ENCODE data around the gene ZNRF1.

Gene ZNRF1

DNA sequence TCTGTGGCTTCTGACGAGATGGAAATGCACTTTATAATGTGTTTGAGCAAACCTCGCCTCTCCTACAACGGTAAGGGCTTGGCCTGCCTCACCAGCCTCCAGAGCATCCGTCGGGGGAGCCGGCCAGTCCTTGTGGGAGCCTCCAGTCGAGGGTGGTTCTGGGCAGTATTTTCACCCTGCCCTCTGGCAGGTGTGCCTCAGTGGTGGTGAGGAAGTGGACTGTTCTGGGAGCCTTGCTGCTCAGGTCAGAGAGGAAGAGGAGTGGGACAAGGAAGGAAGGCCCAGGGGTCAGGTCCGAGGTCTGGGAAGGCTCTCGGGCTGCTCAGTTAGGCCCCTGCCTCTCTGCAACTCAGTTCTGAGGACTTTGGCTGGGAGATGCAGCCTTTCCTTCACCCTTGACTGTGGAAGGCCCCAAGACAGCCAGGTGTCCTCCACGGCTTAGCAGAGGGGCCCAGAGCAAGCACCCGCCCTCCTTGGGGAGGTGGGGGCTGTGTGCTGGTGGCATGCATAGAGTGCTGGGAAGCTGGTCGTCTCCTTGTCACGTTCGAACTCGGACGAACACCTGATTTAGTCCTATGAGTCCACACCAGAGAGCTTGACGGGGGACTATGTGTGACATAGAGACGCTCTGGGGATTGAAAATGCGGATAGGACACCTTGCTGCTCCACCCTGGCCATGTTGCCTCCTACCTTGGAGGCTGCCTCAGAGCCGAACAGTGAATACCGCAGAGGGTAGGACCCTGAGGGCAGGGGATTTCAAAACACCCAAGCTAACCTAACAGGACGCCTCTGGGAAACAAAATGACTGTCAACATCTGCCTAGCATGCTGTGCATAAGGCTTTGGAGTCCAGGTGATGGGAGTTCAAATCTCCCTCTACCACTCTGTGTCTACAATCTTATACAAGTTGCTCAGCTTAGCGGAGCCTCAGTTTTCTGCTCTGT is 95.0 kb downstream of the ZNRF1 start:
- H3K4me3 ChIP-seq (ENCODE audit: low read length in 2 of 2): no peak overlapping the region
- H3K36me3 ChIP-seq (ENCODE audit: control insufficient read depth in 2 of 2, insufficient read depth in 2 of 2, low read length in 2 of 2): peaks cover 0 to 4% of the 10 kb centered on the region in 2 donors
- peaks cover 13 to 20% of the 10 kb centered on the region in 2 donors for H3K4me1 ChIP-seq (ENCODE audit: control insufficient read depth in 2 of 2, insufficient read depth in 2 of 2, low read length in 2 of 2)
- H3K27me3 ChIP-seq (ENCODE audit: control insufficient read depth in 2 of 2, insufficient read depth in 2 of 2, low read length in 2 of 2): no peaks in the 10 kb centered on the region
- no peak overlapping the region for H3K9ac ChIP-seq (ENCODE audit: low read depth in 1 of 2, low read length in 2 of 2)
- no peak overlapping the region for H3K27ac ChIP-seq (ENCODE audit: low read depth in 2 of 2, low read length in 2 of 2)
- no peaks in the 10 kb centered on the region for H3K9me3 ChIP-seq (ENCODE audit: control insufficient read depth in 2 of 2, low read length in 2 of 2)

DNA sequence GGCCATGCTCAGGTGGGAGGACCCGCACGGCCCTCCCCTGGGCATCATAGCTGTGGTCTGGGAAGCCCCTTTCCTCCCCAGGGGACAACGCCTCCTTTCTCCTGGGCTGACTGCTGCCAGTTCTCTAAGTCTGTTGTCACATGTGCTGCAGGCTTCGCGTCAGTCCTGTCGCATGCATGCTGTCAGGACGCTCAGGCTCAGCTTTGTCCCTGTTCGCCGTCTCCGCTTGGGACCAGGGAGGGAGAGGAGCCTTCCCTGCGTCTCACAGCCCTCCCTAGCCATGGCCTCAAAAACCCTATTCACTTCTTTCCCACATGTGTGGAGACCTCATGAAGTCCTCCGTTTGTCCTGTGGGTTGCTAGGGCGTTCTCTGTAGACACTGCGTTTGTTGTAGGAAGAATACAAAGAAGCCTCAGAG is 96.4 kb downstream of the ZNRF1 start:
- peaks cover 0 to 4% of the 10 kb centered on the region in 2 donors for H3K36me3 ChIP-seq (ENCODE audit: control insufficient read depth in 2 of 2, insufficient read depth in 2 of 2, low read length in 2 of 2)
- no peak overlapping the region for H3K4me3 ChIP-seq (ENCODE audit: low read length in 2 of 2)
- no peaks in the 10 kb centered on the region for H3K9me3 ChIP-seq (ENCODE audit: control insufficient read depth in 2 of 2, low read length in 2 of 2)
- no peak overlapping the region for H3K9ac ChIP-seq (ENCODE audit: low read depth in 1 of 2, low read length in 2 of 2)
- H3K4me1 ChIP-seq (ENCODE audit: control insufficient read depth in 2 of 2, insufficient read depth in 2 of 2, low read length in 2 of 2): peaks cover 25 to 28% of the 10 kb centered on the region in 2 donors
- no peaks in the 10 kb centered on the region for H3K27me3 ChIP-seq (ENCODE audit: control insufficient read depth in 2 of 2, insufficient read depth in 2 of 2, low read length in 2 of 2)
- H3K27ac ChIP-seq (ENCODE audit: low read depth in 2 of 2, low read length in 2 of 2): no peak overlapping the region

DNA sequence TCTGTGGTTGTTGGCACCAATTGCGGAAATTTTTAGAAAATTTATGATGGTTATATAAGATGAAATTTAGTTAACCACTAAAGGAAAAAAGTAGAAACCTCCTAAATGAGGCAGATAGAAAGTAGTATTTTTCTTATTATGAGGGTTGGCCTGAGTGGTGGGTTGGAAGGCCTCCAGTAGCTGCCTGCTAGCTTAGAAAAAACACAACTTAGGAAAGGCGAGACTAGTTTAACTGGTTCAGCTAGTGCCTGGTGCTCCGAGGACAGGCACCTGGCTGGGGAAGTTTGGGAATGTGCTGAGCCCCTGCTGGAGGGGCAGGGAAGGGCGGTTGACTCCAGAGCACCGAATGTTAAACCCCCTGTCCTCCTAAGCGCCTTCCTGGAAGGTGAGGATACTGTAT is 97.8 kb downstream of the ZNRF1 start:
- H3K27me3 ChIP-seq (ENCODE audit: control insufficient read depth in 2 of 2, insufficient read depth in 2 of 2, low read length in 2 of 2): no peaks in the 10 kb centered on the region
- peaks cover 0 to 4% of the 10 kb centered on the region in 2 donors for H3K36me3 ChIP-seq (ENCODE audit: control insufficient read depth in 2 of 2, insufficient read depth in 2 of 2, low read length in 2 of 2)
- no peak overlapping the region for H3K27ac ChIP-seq (ENCODE audit: low read depth in 2 of 2, low read length in 2 of 2)
- no peak overlapping the region for H3K9ac ChIP-seq (ENCODE audit: low read depth in 1 of 2, low read length in 2 of 2)
- peaks cover 26 to 28% of the 10 kb centered on the region in 2 donors for H3K4me1 ChIP-seq (ENCODE audit: control insufficient read depth in 2 of 2, insufficient read depth in 2 of 2, low read length in 2 of 2)
- no peak overlapping the region for H3K4me3 ChIP-seq (ENCODE audit: low read length in 2 of 2)
- H3K9me3 ChIP-seq (ENCODE audit: control insufficient read depth in 2 of 2, low read length in 2 of 2): no peaks in the 10 kb centered on the region

GRCh38 chr16:75097191-75097761 is 98.5 kb downstream of the ZNRF1 start:
- H3K4me1 ChIP-seq (ENCODE audit: control insufficient read depth in 2 of 2, insufficient read depth in 2 of 2, low read length in 2 of 2): peaks cover 26 to 28% of the 10 kb centered on the region in 2 donors
- no peaks in the 10 kb centered on the region for H3K27me3 ChIP-seq (ENCODE audit: control insufficient read depth in 2 of 2, insufficient read depth in 2 of 2, low read length in 2 of 2)
- H3K4me3 ChIP-seq (ENCODE audit: low read length in 2 of 2): no peak overlapping the region
- H3K9me3 ChIP-seq (ENCODE audit: control insufficient read depth in 2 of 2, low read length in 2 of 2): no peaks in the 10 kb centered on the region
- no peak overlapping the region for H3K27ac ChIP-seq (ENCODE audit: low read depth in 2 of 2, low read length in 2 of 2)
- H3K36me3 ChIP-seq (ENCODE audit: control insufficient read depth in 2 of 2, insufficient read depth in 2 of 2, low read length in 2 of 2): peaks cover 0 to 4% of the 10 kb centered on the region in 2 donors
- no peak overlapping the region for H3K9ac ChIP-seq (ENCODE audit: low read depth in 1 of 2, low read length in 2 of 2)

DNA sequence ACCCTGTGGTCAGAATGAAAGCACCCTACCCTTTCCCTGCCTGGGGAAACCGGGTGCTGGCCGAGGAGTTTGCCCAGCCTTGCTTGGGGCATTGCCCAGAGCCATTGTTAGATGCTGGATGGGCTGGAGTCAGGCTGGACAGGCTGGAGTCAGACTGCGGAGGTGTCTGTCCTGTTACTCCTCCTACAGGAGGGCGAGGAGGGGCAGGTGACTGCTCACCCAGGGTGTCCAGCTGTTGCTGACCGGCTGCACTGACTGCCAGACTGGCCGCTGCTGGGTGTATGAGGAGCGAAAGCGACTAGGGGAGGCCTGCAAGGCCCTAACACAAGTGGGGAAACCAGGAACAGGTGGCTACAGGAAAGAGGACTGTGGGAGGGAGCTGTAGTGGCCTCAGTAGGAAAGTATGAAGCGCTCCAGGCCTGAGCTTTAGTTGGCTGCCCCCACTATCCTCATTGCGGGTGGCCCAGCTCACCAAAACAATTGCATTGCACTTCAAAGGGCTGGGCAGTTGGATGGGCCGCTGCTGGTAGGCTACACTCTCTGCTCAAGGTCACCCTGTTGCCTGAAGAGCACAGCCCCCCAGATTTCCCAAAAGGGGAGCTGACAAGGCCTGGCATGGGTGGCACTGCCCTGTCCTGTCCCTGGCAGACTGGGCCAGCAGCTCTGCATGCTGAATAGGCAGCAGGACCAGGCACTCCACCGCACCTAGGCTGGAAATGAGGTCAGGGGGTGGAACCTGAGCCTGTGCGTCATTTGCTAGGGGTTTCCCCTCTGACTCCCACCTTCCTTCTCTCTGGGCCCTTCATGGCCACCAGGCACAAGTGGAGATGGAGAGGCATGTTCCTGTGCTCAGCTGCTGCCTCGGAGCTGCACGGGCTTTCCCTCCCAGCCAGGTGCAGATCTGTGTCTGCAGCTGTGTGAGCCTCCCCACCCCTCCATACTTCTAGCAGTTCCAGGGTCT is 99.4 kb downstream of the ZNRF1 start:
- no peak overlapping the region for H3K9ac ChIP-seq (ENCODE audit: low read depth in 1 of 2, low read length in 2 of 2)

GRCh38 chr16:75099075-75099667 is 100.3 kb downstream of the ZNRF1 start:
- no peak overlapping the region for H3K4me3 ChIP-seq (ENCODE audit: low read length in 2 of 2)
- H3K36me3 ChIP-seq (ENCODE audit: control insufficient read depth in 2 of 2, insufficient read depth in 2 of 2, low read length in 2 of 2): peaks cover 0 to 4% of the 10 kb centered on the region in 2 donors
- H3K27me3 ChIP-seq (ENCODE audit: control insufficient read depth in 2 of 2, insufficient read depth in 2 of 2, low read length in 2 of 2): no peaks in the 10 kb centered on the region
- no peak overlapping the region for H3K9ac ChIP-seq (ENCODE audit: low read depth in 1 of 2, low read length in 2 of 2)
- H3K9me3 ChIP-seq (ENCODE audit: control insufficient read depth in 2 of 2, low read length in 2 of 2): no peaks in the 10 kb centered on the region
- H3K4me1 ChIP-seq (ENCODE audit: control insufficient read depth in 2 of 2, insufficient read depth in 2 of 2, low read length in 2 of 2): peaks cover 15 to 18% of the 10 kb centered on the region in 2 donors
- H3K27ac ChIP-seq (ENCODE audit: low read depth in 2 of 2, low read length in 2 of 2): peak overlapping the region in 1 of 2 donors; percentile 16

More for the DNA sequence above, 99.4 kb downstream of the ZNRF1 start:
- H3K27ac ChIP-seq (ENCODE audit: low read depth in 2 of 2, low read length in 2 of 2): no peak overlapping the region
- peak overlapping the region in 1 of 2 donors; percentile 10 for H3K4me3 ChIP-seq (ENCODE audit: low read length in 2 of 2)
- no peaks in the 10 kb centered on the region for H3K9me3 ChIP-seq (ENCODE audit: control insufficient read depth in 2 of 2, low read length in 2 of 2)
- peaks cover 19 to 21% of the 10 kb centered on the region in 2 donors for H3K4me1 ChIP-seq (ENCODE audit: control insufficient read depth in 2 of 2, insufficient read depth in 2 of 2, low read length in 2 of 2)
- H3K27me3 ChIP-seq (ENCODE audit: control insufficient read depth in 2 of 2, insufficient read depth in 2 of 2, low read length in 2 of 2): no peaks in the 10 kb centered on the region
- H3K36me3 ChIP-seq (ENCODE audit: control insufficient read depth in 2 of 2, insufficient read depth in 2 of 2, low read length in 2 of 2): peaks cover 0 to 4% of the 10 kb centered on the region in 2 donors

- no peaks in the 10 kb centered on the region for H3K36me3 ChIP-seq (ENCODE audit: control insufficient read depth in 2 of 2, insufficient read depth in 2 of 2, low read length in 2 of 2)
- peaks cover 18 to 20% of the 10 kb centered on the region in 2 donors for H3K4me1 ChIP-seq (ENCODE audit: control insufficient read depth in 2 of 2, insufficient read depth in 2 of 2, low read length in 2 of 2)
- H3K9ac ChIP-seq (ENCODE audit: low read depth in 1 of 2, low read length in 2 of 2): no peak overlapping the region
- no peak overlapping the region for H3K4me3 ChIP-seq (ENCODE audit: low read length in 2 of 2)
- peak overlapping the region in 1 of 2 donors; percentile 16 for H3K27ac ChIP-seq (ENCODE audit: low read depth in 2 of 2, low read length in 2 of 2)
- H3K27me3 ChIP-seq (ENCODE audit: control insufficient read depth in 2 of 2, insufficient read depth in 2 of 2, low read length in 2 of 2): no peaks in the 10 kb centered on the region
- H3K9me3 ChIP-seq (ENCODE audit: control insufficient read depth in 2 of 2, low read length in 2 of 2): no peaks in the 10 kb centered on the region
These were observed 101.1 kb downstream of the ZNRF1 start for GRCh38 chr16:75099738-75100602.

- Histone ChIP-seq H3K9me3 (ENCODE audit: control insufficient read depth in 2 of 2, low read length in 2 of 2) (no peaks in the 10 kb centered on the region), H3K4me1 (ENCODE audit: control insufficient read depth in 2 of 2, insufficient read depth in 2 of 2, low read length in 2 of 2) (peaks cover 22 to 24% of the 10 kb centered on the region in 2 donors), H3K4me3 (ENCODE audit: low read length in 2 of 2) (no peak overlapping the region), H3K27ac (ENCODE audit: low read depth in 2 of 2, low read length in 2 of 2) (no peak overlapping the region), H3K36me3 (ENCODE audit: control insufficient read depth in 2 of 2, insufficient read depth in 2 of 2, low read length in 2 of 2) (no peaks in the 10 kb centered on the region), H3K27me3 (ENCODE audit: control insufficient read depth in 2 of 2, insufficient read depth in 2 of 2, low read length in 2 of 2) (no peaks in the 10 kb centered on the region), H3K9ac (ENCODE audit: low read depth in 1 of 2, low read length in 2 of 2) (no peak overlapping the region)
These were observed 101.8 kb downstream of the ZNRF1 start for GRCh38 chr16:75100603-75100990.

DNA sequence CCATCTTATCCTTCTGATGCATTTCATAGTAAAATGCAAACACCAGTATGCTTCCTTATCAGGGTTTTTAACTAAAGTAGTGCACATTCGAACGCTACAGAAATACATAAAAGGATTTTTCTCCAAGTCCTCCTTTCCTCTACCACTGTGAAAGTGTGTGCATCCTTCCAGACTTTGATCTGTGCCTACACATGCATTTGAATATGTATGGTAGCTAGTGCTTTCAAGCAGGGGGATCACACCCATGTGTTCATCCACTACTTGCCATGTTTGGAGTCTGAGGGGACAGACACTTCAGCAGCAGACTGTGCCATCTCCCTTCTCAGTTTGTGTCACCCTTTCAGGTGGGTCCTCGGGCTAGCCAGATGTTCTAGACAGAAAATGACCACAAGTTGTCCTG is 102.8 kb downstream of the ZNRF1 start:
- no peaks in the 10 kb centered on the region for H3K36me3 ChIP-seq (ENCODE audit: control insufficient read depth in 2 of 2, insufficient read depth in 2 of 2, low read length in 2 of 2)
- H3K27ac ChIP-seq (ENCODE audit: low read depth in 2 of 2, low read length in 2 of 2): no peak overlapping the region
- no peaks in the 10 kb centered on the region for H3K27me3 ChIP-seq (ENCODE audit: control insufficient read depth in 2 of 2, insufficient read depth in 2 of 2, low read length in 2 of 2)
- no peak overlapping the region for H3K4me3 ChIP-seq (ENCODE audit: low read length in 2 of 2)
- H3K4me1 ChIP-seq (ENCODE audit: control insufficient read depth in 2 of 2, insufficient read depth in 2 of 2, low read length in 2 of 2): peaks cover 19 to 29% of the 10 kb centered on the region in 2 donors
- no peaks in the 10 kb centered on the region for H3K9me3 ChIP-seq (ENCODE audit: control insufficient read depth in 2 of 2, low read length in 2 of 2)
- H3K9ac ChIP-seq (ENCODE audit: low read depth in 1 of 2, low read length in 2 of 2): no peak overlapping the region
